Panc1 (cell line): Measurements from ENCODE around the gene GSG1. TPM values are rescaled to one million over a fixed set of nuclear protein-coding genes. Genes with fewer than 3 reads are reported as not detected.

Experiments used
- ATAC-seq: fragments of 200-7000 bp; cut with Tn5 transposase; 2 replicates; pipeline ENCODE4 v1.9.1; 2020; ENCODE audit warnings: mild to moderate bottlenecking, moderate library complexity
- BruUV-seq: library from RNA; stranded (reverse); fragments of 400-500 nt; replicated peaks from 2 replicates; lab custom pipeline; 2021; lab: Mats Ljungman, UMichigan
- CTCF ChIA-PET: fragments of 300-600 bp; sonication (Branson Sonifier 250); formaldehyde crosslinking; loops from one replicate; lab custom pipeline; 2022; ENCODE audit warnings: antibody characterized with exemption; lab: Charles Lee
- POLR2A ChIA-PET: fragments of 300-600 bp; sonication (Branson Sonifier 250); formaldehyde crosslinking; loops from one replicate; lab custom pipeline; 2022; ENCODE audit warnings: antibody characterized with exemption; lab: Charles Lee
- DNase-seq: peaks from one replicate; pipeline ENCODE4 v3.0.0-alpha.2; 2010; ENCODE audit warnings: low read depth, low spot score
- H3K27ac ChIP-seq: 2 replicates; pipeline ENCODE4 v1.5.1; 2011; ENCODE audit warnings: mild to moderate bottlenecking, low read length, inconsistent platforms
- H3K27me3 ChIP-seq: fragments of 200-500 bp; sonication (Bioruptor generic); 2 replicates; pipeline ENCODE4 v1.6.0; 2014; ENCODE audit warnings: low read length, inconsistent platforms; ENCODE audit not compliant: control insufficient read depth, insufficient read depth
- H3K36me3 ChIP-seq: fragments of 200-500 bp; sonication (Bioruptor generic); 2 replicates; pipeline ENCODE4 v1.5.1; 2014; ENCODE audit warnings: inconsistent platforms, mild to moderate bottlenecking, low read length, moderate library complexity; ENCODE audit not compliant: control insufficient read depth, insufficient read depth
- H3K4me1 ChIP-seq: 2 replicates; pipeline ENCODE4 v1.5.1; 2011; ENCODE audit warnings: inconsistent platforms, mild to moderate bottlenecking, low read length, moderate library complexity; ENCODE audit not compliant: control insufficient read depth, insufficient read depth
- H3K4me3 ChIP-seq, 2 experiments: 2 replicates each; pipeline ENCODE4 v1.5.1; 2011 to 2012; ENCODE audit warnings: low read depth in 2 of 2, low read length in 2 of 2, mild to moderate bottlenecking in 2 of 2, inconsistent platforms in 1 of 2, moderate library complexity in 1 of 2
- H3K9me3 ChIP-seq: fragments of 200-500 bp; sonication (Bioruptor generic); 2 replicates; pipeline ENCODE4 v1.5.1; 2014; ENCODE audit warnings: low read depth, mild to moderate bottlenecking, inconsistent platforms, low read length, moderate library complexity; ENCODE audit not compliant: control insufficient read depth, insufficient read depth
- POLR2AphosphoS5 ChIP-seq: IDR thresholded peaks from 2 replicates; pipeline ENCODE4 v1.6.1; 2012; ENCODE audit warnings: mild to moderate bottlenecking, low read depth, low read length, moderate library complexity
- SIN3A ChIP-seq: IDR thresholded peaks from 2 replicates; pipeline ENCODE4 v1.6.1; 2012; ENCODE audit warnings: low read depth, mild to moderate bottlenecking, low read length, moderate library complexity, borderline replicate concordance; ENCODE audit not compliant: insufficient read depth
- TCF7L2 ChIP-seq: IDR thresholded peaks from 2 replicates; pipeline ENCODE4 v1.6.1; 2011; ENCODE audit warnings: mild to moderate bottlenecking, low read depth, low read length, inconsistent platforms
- in situ Hi-C: cut with HindIII; loops from 2 replicates; pipeline ENCODE4 v1.10.0; 2016; ENCODE audit warnings: low sequenced_read_pairs, low pct_unique_long_range_greater_than_20kb
- intact Hi-C: fragments of 100-400 bp; cut with micrococcal nuclease; formaldehyde crosslinking; loops from one replicate; pipeline ENCODE4 v1.10.0; 2022; ENCODE audit not compliant: unreplicated experiment
- total RNA-seq: library from RNA; stranded (reverse); gene quantifications from one replicate; pipeline ENCODE4 v1.2.1, GENCODE V29; 2021; ENCODE audit not compliant: unreplicated experiment
- TF ChIP-seq, protein P1 (sequence below), 2 experiments: IDR thresholded peaks; 2 replicates each; pipeline ENCODE4 v1.6.1; 2011 to 2012; ENCODE audit warnings: low read depth in 2 of 2, control low read depth in 1 of 2, low read length in 1 of 2, mild to moderate bottlenecking in 1 of 2, moderate library complexity in 1 of 2; ENCODE audit not compliant: insufficient read depth in 1 of 2
- TF ChIP-seq, protein P2 (sequence below): fragments of 450-650 bp; IDR thresholded peaks from 2 replicates; pipeline ENCODE4 v1.5.1; 2017; ENCODE audit warnings: mild to moderate bottlenecking

The GSG1 gene
- total RNA-seq, 1 experiment from 2014 or later, result not detected

DNA sequence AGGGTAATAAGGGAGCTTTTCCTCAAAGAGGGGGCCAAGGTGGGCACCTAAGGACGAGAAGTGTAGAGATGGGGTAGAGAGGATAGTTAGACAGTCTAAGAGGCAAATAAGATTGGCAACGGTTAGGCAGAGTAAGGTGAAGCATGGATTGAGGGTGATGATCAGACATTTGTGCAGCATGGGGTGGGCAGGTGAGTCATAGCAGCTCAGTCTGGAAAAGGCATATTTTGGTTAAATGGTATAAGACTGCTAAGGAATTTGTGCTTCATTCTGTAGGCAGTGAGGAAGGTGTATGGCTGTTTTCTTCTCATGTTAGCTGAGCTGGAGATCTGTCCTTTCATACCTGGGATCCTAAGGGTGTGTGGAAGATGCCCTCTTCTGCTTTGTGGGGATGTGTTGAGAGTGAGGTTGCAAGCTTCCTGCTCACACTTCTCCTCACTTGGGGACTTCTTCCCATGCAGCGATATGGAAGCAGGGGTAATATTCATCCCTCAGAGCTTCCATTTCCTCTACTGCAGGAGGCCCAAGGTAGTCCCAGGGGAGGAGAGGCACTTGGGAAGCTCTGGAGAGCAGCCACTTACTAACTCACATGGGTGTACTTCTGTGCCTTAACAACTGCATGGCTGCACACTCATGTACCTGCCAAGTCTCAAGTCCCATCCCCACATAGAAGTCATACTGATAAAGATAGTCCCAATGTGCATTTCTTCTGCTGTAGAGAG lies 28.9 kb downstream of the GSG1 start:
- intact Hi-C loops (no loop called here), in situ Hi-C loops (no loop called here)
- Histone ChIP-seq H3K27ac (no peak overlapping the region), H3K9me3 (no peaks in the 10 kb centered on the region), H3K27me3 (no peaks in the 10 kb centered on the region), H3K36me3 (no peaks in the 10 kb centered on the region; the same call in 1 of the 2 replicates), H3K4me1 (no peaks in the 10 kb centered on the region), H3K4me3 (no peak overlapping the region)
- POLR2A ChIA-PET, result no interaction called here
- ATAC-seq, result no peak
- no TSS peak for BruUV-seq
- no peak for DNase-seq
- no peak for TF ChIP-seq TCF7L2
- no peak for TF ChIP-seq SIN3A
- TF ChIP-seq, protein P1, sequence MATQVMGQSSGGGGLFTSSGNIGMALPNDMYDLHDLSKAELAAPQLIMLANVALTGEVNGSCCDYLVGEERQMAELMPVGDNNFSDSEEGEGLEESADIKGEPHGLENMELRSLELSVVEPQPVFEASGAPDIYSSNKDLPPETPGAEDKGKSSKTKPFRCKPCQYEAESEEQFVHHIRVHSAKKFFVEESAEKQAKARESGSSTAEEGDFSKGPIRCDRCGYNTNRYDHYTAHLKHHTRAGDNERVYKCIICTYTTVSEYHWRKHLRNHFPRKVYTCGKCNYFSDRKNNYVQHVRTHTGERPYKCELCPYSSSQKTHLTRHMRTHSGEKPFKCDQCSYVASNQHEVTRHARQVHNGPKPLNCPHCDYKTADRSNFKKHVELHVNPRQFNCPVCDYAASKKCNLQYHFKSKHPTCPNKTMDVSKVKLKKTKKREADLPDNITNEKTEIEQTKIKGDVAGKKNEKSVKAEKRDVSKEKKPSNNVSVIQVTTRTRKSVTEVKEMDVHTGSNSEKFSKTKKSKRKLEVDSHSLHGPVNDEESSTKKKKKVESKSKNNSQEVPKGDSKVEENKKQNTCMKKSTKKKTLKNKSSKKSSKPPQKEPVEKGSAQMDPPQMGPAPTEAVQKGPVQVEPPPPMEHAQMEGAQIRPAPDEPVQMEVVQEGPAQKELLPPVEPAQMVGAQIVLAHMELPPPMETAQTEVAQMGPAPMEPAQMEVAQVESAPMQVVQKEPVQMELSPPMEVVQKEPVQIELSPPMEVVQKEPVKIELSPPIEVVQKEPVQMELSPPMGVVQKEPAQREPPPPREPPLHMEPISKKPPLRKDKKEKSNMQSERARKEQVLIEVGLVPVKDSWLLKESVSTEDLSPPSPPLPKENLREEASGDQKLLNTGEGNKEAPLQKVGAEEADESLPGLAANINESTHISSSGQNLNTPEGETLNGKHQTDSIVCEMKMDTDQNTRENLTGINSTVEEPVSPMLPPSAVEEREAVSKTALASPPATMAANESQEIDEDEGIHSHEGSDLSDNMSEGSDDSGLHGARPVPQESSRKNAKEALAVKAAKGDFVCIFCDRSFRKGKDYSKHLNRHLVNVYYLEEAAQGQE (IDR thresholded peaks at IDR 0.05; ENCODE audit: insufficient read depth in 1 of 2, low read depth in 2 of 2, low read length in 1 of 2), result no peak
- TF ChIP-seq, protein P2, sequence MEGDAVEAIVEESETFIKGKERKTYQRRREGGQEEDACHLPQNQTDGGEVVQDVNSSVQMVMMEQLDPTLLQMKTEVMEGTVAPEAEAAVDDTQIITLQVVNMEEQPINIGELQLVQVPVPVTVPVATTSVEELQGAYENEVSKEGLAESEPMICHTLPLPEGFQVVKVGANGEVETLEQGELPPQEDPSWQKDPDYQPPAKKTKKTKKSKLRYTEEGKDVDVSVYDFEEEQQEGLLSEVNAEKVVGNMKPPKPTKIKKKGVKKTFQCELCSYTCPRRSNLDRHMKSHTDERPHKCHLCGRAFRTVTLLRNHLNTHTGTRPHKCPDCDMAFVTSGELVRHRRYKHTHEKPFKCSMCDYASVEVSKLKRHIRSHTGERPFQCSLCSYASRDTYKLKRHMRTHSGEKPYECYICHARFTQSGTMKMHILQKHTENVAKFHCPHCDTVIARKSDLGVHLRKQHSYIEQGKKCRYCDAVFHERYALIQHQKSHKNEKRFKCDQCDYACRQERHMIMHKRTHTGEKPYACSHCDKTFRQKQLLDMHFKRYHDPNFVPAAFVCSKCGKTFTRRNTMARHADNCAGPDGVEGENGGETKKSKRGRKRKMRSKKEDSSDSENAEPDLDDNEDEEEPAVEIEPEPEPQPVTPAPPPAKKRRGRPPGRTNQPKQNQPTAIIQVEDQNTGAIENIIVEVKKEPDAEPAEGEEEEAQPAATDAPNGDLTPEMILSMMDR, result no peak
- no peak for TF ChIP-seq POLR2AphosphoS5
- CTCF ChIA-PET, result no interaction called here

- in situ Hi-C loops (no loop called here), intact Hi-C loops (no loop called here)
- Histone ChIP-seq H3K27me3 (no peaks in the 10 kb centered on the region), H3K4me3 (no peak overlapping the region), H3K36me3 (no peaks in the 10 kb centered on the region; the same call in 1 of the 2 replicates), H3K4me1 (no peaks in the 10 kb centered on the region), H3K9me3 (no peaks in the 10 kb centered on the region), H3K27ac (no peak overlapping the region)
- ChIA-PET CTCF (no interaction called here), POLR2A (interaction anchor here (0.6 kb wide), 1 partner anchor 9 kb away, joined by 3 read pairs; no protein-coding TSS in a partner anchor)
- no TSS peak for BruUV-seq
- DNase-seq (no peak), ATAC-seq (no peak)
- TF ChIP-seq, protein P2, result no peak
- TF ChIP-seq TCF7L2 (no peak), SIN3A (no peak), POLR2AphosphoS5 (no peak)
- TF ChIP-seq, protein P1 (IDR thresholded peaks at IDR 0.05; ENCODE audit: insufficient read depth in 1 of 2, low read depth in 2 of 2, low read length in 1 of 2), result no peak
These were observed 30.3 kb downstream of the GSG1 start for GRCh38 chr12:13073173-13073572.
